GM10248 (cell line): Measurements from ENCODE around the gene RASGRP1.

Experiments
- CTCF ChIA-PET: fragments of 300-600 bp; sonication (Branson Sonifier 250); formaldehyde crosslinking; extraction: SDS; loops from one replicate; lab custom pipeline; 2021; ENCODE audit warnings: antibody characterized with exemption; lab: Yijun Ruan, JAX
- POLR2A ChIA-PET: fragments of 350-650 bp; sonication (Branson Sonifier 250); formaldehyde crosslinking; extraction: SDS; loops from one replicate; lab custom pipeline; 2020; ENCODE audit warnings: antibody characterized with exemption; lab: Yijun Ruan, JAX
- DNase-seq: peaks from one replicate; pipeline ENCODE4 v3.0.0; 2012; ENCODE audit errors: extremely low spot score
- TF ChIP-seq, protein P1 (sequence below): IDR thresholded peaks from 2 replicates; pipeline ENCODE4 v1.5.1; 2012; ENCODE audit warnings: mild to moderate bottlenecking, low read depth; ENCODE audit errors: extremely low read depth, missing control alignments, control extremely low read depth

RASGRP1 gene

DNA sequence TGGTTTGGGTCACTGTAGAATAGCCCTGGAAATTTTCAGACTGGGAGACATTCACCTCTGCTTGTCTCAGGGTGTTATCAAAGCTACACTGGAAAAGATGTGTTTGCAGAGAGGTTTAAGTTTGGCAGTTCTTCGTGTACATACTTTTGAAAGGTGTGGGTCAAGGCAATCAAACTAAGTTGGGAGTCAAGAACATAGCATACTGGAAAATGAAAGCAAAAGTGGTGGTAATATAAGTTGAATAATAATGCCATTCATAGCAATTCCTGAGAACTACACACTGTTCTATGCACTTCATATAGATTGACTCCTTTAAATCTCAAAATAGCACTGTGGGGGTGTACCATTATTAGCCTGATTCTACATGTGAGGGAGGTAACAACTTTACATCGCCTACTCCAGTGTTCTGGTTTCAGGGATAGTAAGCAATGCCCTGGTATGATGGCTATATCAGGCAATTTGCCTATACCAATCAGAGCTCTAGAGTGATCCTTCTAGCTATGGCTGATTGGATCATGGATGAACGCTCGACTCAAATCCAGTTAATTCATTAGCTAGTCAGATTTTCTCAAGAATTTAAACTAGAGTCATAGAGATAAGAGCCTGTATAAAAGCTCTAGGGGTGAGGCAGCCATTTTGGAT lies 44.6 kb upstream of the RASGRP1 start:
- ChIA-PET POLR2A (no interaction called here), CTCF (interaction anchor here (1.0 to 3.8 kb wide), 5 partner anchors 9 to 82 kb away, joined by 3 to 14 read pairs (median 4); partner anchors contain the start of gene RASGRP1)
- TF ChIP-seq, protein P1, sequence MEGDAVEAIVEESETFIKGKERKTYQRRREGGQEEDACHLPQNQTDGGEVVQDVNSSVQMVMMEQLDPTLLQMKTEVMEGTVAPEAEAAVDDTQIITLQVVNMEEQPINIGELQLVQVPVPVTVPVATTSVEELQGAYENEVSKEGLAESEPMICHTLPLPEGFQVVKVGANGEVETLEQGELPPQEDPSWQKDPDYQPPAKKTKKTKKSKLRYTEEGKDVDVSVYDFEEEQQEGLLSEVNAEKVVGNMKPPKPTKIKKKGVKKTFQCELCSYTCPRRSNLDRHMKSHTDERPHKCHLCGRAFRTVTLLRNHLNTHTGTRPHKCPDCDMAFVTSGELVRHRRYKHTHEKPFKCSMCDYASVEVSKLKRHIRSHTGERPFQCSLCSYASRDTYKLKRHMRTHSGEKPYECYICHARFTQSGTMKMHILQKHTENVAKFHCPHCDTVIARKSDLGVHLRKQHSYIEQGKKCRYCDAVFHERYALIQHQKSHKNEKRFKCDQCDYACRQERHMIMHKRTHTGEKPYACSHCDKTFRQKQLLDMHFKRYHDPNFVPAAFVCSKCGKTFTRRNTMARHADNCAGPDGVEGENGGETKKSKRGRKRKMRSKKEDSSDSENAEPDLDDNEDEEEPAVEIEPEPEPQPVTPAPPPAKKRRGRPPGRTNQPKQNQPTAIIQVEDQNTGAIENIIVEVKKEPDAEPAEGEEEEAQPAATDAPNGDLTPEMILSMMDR: no peak
- no peak for DNase-seq

DNA sequence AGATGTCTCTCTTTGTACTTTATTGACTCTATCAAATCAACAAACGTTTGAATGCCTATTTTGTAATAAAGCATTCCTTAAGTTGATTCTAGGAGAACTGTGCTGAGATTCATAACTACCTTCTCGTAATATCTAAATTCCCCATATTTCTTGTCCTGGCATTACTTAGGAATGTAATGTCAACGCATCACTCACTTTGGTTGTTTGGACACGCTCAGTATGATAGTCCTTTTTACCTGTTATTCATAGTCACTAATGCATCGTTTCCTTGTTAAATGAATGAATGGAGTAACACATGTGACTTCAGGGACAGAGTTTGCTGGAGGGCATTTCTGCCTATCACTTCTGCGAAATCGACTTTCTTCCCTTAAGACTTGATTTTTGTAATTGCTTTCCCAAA lies 44.1 kb upstream of the RASGRP1 start:
- TF ChIP-seq, protein P1: no peak
- no peak for DNase-seq
- POLR2A ChIA-PET: no interaction called here
- CTCF ChIA-PET: interaction anchor here (1.1 to 3.8 kb wide), 4 partner anchors 9 to 45 kb away, joined by 3 to 14 read pairs (median 5); partner anchors contain the start of gene RASGRP1

DNA sequence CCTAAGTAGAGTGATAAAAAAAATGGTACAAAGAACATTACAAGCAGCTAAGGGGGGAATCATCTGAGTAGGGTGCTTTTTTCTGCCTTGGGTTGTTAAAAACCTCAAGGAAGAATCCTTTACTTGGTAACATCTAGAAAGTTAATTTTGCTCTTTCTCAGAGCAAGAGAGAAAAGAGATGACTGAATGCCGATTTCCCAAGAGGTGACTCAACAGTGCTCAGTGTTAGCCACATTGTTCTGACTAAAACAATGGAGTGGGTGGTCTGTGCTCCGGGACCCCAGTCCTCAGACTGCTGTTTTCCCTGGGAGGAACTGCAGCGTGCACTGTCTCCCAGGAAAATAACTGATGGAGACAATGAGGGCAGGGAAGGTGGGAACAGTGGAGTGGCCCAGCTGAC lies 41.1 kb upstream of the RASGRP1 start:
- CTCF ChIA-PET: interaction anchor here (4.1 kb wide), 1 partner anchor 42 kb away, joined by 16 read pairs; the partner anchor contains the start of gene RASGRP1
- TF ChIP-seq, protein P1: no peak

DNA sequence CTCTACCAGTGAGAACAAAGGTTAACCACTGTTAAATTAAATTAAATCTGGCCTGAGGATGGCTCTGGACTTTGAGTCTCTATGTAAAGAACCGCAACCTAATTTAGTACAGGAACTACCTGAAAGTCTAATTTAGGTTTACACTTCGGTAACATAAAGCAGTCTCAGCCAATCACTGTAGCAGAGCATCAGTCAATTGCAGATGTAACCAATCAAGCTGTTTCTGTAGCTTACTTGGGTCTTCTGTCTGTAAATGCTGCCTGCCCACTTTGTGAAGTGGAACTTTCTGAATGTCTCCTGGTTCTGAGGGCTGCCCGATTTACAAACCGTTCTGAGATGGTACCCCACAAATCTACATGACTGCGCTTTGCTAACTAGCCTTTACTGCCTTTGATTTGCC lies 39.1 kb upstream of the RASGRP1 start:
- TF ChIP-seq, protein P1: no peak
- POLR2A ChIA-PET: no interaction called here
- CTCF ChIA-PET: interaction anchor here (0.9 to 1.6 kb wide), 5 partner anchors 9 to 40 kb away, joined by 3 to 5 read pairs (median 4); partner anchors contain the start of gene RASGRP1
- DNase-seq: no peak

More for the DNA sequence above, 41.1 kb upstream of the RASGRP1 start:
- no peak for DNase-seq
- POLR2A ChIA-PET: no interaction called here

DNA sequence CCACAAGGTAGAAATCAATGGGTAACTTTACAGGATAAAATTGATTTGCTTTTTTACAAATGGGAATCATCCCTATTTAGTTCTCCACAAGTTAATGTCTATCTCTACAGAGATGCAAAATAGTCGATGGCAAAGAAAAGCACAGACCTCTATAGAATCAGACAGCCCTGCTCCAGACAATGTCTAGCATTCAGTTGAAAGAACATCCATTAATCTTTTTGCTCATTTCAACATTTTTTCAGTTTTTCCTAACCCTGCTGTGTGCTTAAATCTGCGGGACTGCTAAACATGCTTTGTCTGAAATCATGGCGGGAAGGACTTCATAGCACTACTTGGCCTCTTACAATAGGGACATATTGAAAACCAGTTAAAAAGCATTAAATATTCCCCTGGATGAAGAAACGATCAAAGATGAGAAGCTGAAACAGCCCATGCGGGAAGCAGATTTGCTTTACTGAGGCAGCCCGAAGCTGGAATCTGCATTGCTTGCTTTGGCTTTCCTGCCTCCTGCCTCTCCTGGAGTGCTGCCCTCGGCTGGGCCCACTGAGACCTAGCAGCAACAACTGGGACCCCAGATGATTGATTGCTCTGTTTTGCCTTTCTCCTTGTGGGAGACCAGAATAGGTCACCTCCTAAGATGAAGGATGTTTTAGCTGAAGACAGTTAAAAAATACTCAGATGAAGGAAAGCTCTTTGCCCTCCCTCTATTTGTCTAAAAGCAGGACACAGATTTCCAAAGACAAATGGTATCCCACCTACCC lies 38.5 kb upstream of the RASGRP1 start:
- POLR2A ChIA-PET: no interaction called here
- TF ChIP-seq, protein P1: no peak
- CTCF ChIA-PET: interaction anchor here (0.9 to 1.6 kb wide), 4 partner anchors 10 to 39 kb away, joined by 3 to 5 read pairs (median 4); partner anchors contain the start of gene RASGRP1
- no peak for DNase-seq

DNA sequence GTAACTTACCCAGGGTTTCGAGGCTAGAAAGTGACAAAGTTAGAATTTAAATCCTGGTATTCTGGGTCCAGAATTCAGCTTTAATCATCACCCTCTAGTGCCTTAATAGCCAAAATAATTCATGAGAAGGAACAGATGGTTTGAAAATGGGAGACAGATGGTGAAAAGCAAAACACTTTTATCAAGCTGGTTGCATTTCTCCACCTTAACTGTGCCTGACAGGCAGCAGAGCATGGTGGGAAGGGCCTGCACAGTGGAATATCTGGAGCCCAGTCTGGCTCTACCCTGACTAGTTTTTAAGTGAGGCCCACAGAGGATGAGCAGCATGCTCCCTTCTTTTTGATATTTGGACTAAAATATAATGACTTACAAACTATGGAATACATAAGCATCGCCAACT lies 35.6 kb upstream of the RASGRP1 start:
- ChIA-PET CTCF (interaction anchor here (0.9 to 3.6 kb wide), 3 partner anchors 10 to 90 kb away, joined by 4 to 14 read pairs (median 4); no protein-coding TSS in a partner anchor), POLR2A (no interaction called here)
- DNase-seq: no peak
- TF ChIP-seq, protein P1: no peak
